Adipocyte (in vitro differentiated cells): ENCODE data around the gene MOBP.
"Not testable (repeated sequence)": the region's sequence is repeated elsewhere in the genome, so short reads cannot be mapped to it uniquely, and the experiment has no call there.

Source experiments
- DNase-seq: peaks from one replicate; pipeline ENCODE4 v3.0.0-alpha.2; 2015; ENCODE audit warnings: low read depth
- H3K27me3 ChIP-seq: replicated peaks from 2 replicates; pipeline ENCODE4 v1.7.0; 2013; ENCODE audit warnings: mild to moderate bottlenecking, low read length, moderate library complexity; ENCODE audit not compliant: control insufficient read depth, insufficient read depth
- H3K36me3 ChIP-seq: 2 replicates; pipeline ENCODE4 v1.7.0; 2013; ENCODE audit warnings: low read length, mild to moderate bottlenecking, moderate library complexity; ENCODE audit not compliant: control insufficient read depth, insufficient read depth, severe bottlenecking
- H3K4me1 ChIP-seq: 2 replicates; pipeline ENCODE4 v1.7.0; 2013; ENCODE audit warnings: mild to moderate bottlenecking, low read length, moderate library complexity; ENCODE audit not compliant: control insufficient read depth, insufficient read depth
- H3K4me3 ChIP-seq: 2 replicates; pipeline ENCODE4 v1.7.0; 2013; ENCODE audit warnings: mild to moderate bottlenecking, low read length, moderate library complexity
- H3K9ac ChIP-seq: 2 replicates; pipeline ENCODE4 v1.7.0; 2013; ENCODE audit warnings: mild to moderate bottlenecking, low read length, moderate library complexity
- H3K9me3 ChIP-seq: 2 replicates; pipeline ENCODE4 v1.7.0; 2013; ENCODE audit warnings: mild to moderate bottlenecking, low read length, moderate library complexity; ENCODE audit not compliant: control insufficient read depth

The MOBP gene, protein sequence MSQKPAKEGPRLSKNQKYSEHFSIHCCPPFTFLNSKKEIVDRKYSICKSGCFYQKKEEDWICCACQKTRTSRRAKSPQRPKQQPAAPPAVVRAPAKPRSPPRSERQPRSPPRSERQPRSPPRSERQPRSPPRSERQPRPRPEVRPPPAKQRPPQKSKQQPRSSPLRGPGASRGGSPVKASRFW

GRCh38 chr3:39467394-39468107 lies at the start of gene MOBP:
TSS of gene MOBP (plus strand) at chr3:39467680. CDS start at chr3:39502070, 34,390 bp downstream.
- DNase-seq: no peak
- Histone ChIP-seq H3K4me3 (no peak within 1 kb of the TSS), H3K4me1 (no peaks in the 10 kb centered on the region), H3K27me3 (peaks cover 6% of the 10 kb centered on the region), H3K9me3 (no peaks in the 10 kb centered on the region), H3K36me3 (no peaks in the 10 kb centered on the region), H3K9ac (no peak within 1 kb of the TSS)

DNA sequence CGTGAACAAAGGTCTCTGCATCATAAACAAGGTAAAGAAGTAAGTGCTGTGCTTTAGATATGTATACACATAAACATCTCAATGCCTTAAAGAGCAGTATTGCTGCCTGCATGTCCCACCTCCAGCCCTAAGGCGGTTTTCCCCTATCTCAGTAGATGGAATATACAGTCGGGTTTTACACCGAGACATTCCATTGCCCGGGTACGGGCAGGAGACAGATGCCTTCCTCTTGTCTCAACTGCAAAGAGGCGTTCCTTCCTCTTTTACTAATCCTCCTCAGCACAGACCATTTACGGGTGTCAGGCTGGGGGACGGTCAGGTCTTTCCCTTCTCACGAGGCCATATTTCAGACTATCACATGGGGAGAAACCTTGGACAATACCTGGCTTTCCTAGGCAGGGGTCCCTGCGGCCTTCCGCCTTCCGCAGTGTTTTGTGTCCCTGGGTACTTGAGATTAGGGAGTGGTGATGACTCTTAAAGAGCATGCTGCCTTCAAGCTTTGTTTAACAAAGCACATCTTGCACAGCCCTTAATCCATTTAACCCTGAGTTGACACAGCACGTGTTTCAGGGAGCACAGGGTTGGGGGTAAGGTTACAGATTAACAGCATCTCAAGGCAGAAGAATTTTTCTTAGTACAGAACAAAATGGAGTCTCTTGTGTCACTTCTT lies 48.8 kb upstream of the MOBP start:
- not testable (repeated sequence) for DNase-seq, H3K36me3 ChIP-seq, H3K4me1 ChIP-seq, H3K9me3 ChIP-seq, H3K4me3 ChIP-seq, H3K9ac ChIP-seq, H3K27me3 ChIP-seq

DNA sequence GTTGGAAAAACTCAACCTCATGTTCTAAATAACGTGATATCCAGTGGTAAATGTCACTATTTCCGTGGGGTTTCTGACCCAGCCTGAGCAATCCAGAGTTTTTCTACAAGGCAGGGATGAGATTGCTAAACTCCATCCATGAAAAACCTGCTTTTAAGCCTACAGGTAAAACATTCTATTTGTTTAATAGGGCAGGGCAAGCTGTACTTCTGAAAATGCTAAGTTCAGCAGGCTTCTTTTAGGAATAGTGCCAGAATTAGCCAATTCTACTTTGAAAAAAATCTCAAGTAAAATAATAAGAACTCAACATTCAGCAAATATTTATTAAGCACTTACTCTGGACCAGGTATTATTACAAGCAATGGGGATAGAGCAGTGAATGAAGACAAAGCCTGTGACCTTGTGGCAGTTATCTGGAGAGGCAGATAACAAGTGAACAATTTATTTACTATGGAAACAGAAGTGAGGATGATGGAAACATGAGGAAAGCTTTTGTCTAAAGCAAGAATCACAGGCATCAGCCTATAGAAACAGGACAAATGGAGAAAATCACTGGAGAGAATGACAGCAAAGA lies 47.7 kb upstream of the MOBP start:
- no peaks in the 10 kb centered on the region for H3K36me3 ChIP-seq
- H3K27me3 ChIP-seq: no peaks in the 10 kb centered on the region
- H3K4me3 ChIP-seq: no peak overlapping the region
- DNase-seq: no peak
- no peak overlapping the region for H3K9ac ChIP-seq
- no peaks in the 10 kb centered on the region for H3K4me1 ChIP-seq
- H3K9me3 ChIP-seq: no peaks in the 10 kb centered on the region

DNA sequence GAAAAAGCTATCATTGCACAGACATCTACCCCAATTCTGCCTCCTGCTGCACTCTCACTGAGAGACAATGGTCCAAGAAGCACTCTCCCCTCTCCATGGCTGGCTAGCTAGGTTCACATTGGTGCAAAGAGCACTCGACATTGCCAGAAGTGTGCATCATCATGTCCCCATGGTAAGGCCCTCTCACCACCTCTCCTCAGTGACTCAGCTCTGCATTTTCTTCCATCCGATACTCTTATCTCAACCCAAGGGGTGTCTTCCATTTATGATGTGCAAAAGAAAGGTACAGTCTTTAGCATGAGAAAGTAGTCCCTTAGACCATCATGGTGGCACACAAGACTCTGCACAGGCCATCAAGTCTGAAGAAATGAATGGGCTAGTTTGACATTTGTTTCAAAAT lies 46.9 kb upstream of the MOBP start:
- Histone ChIP-seq H3K9ac (no peak overlapping the region), H3K36me3 (no peaks in the 10 kb centered on the region), H3K9me3 (no peaks in the 10 kb centered on the region), H3K27me3 (no peaks in the 10 kb centered on the region), H3K4me1 (no peaks in the 10 kb centered on the region), H3K4me3 (no peak overlapping the region)
- no peak for DNase-seq

- Histone ChIP-seq H3K9me3 (no peaks in the 10 kb centered on the region), H3K4me1 (no peaks in the 10 kb centered on the region), H3K4me3 (no peak overlapping the region), H3K27me3 (no peaks in the 10 kb centered on the region), H3K36me3 (no peaks in the 10 kb centered on the region), H3K9ac (no peak overlapping the region)
- no peak for DNase-seq
These were observed 44.0 kb upstream of the MOBP start for GRCh38 chr3:39423436-39423970.

DNA sequence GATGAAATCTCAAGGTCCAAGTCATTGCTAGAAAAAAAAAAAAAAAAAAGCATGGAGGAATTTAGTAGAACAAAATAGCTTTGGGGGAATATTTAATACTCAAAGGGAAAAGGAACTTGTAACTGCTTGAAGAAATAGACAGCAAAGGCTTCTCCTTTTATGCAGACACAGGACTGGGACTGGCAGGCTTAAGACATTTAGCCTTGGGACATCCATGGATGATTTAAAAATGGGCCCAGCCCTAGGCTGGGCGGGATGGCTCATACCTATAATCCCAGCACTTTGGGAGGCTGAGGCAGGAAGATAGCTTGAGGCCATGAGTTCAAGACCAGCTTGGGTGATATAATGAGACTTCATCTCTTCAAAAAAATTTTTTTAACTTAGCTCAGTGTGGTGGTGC lies 41.2 kb upstream of the MOBP start:
- H3K27me3 ChIP-seq: no peaks in the 10 kb centered on the region
- no peaks in the 10 kb centered on the region for H3K4me1 ChIP-seq
- H3K36me3 ChIP-seq: no peaks in the 10 kb centered on the region
- no peaks in the 10 kb centered on the region for H3K9me3 ChIP-seq
- no peak overlapping the region for H3K4me3 ChIP-seq
- no peak overlapping the region for H3K9ac ChIP-seq
- peak; percentile 34 for DNase-seq

DNA sequence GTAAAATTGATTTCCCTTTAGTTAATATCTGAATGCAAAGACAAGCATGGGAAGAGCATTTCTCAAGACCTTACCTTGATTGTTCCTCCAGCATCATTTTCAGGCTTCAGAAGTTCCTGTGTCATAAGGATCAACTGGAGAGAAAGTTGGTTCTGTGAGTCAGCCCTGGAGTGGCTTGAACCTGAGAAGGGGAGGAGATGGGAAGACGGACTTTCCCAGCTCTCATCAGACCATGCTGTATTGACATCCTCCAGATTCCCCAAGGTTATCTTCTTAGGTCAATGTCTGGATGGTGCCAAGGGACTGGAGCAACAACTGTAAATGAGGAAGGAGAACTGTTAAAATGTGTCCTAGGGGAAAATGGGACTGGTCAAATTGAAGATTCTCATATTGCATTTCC lies 40.0 kb upstream of the MOBP start:
- Histone ChIP-seq H3K9ac (no peak overlapping the region), H3K27me3 (no peaks in the 10 kb centered on the region), H3K36me3 (no peaks in the 10 kb centered on the region), H3K4me3 (no peak overlapping the region), H3K9me3 (no peaks in the 10 kb centered on the region), H3K4me1 (no peaks in the 10 kb centered on the region)
- no peak for DNase-seq

GRCh38 chr3:39428745-39429201 lies 38.7 kb upstream of the MOBP start:
- Histone ChIP-seq H3K36me3 (no peaks in the 10 kb centered on the region), H3K4me1 (peaks cover 6% of the 10 kb centered on the region), H3K4me3 (no peak overlapping the region), H3K9ac (no peak overlapping the region), H3K9me3 (no peaks in the 10 kb centered on the region), H3K27me3 (no peaks in the 10 kb centered on the region)
- no peak for DNase-seq

GRCh38 chr3:39429466-39429865 lies 38.0 kb upstream of the MOBP start:
- no peaks in the 10 kb centered on the region for H3K9me3 ChIP-seq
- no peak for DNase-seq
- H3K4me1 ChIP-seq: peaks cover 12% of the 10 kb centered on the region
- H3K36me3 ChIP-seq: no peaks in the 10 kb centered on the region
- no peaks in the 10 kb centered on the region for H3K27me3 ChIP-seq
- H3K4me3 ChIP-seq: no peak overlapping the region
- H3K9ac ChIP-seq: no peak overlapping the region

- no peaks in the 10 kb centered on the region for H3K9me3 ChIP-seq
- peaks cover 12% of the 10 kb centered on the region for H3K4me1 ChIP-seq
- no peak overlapping the region for H3K4me3 ChIP-seq
- no peak overlapping the region for H3K9ac ChIP-seq
- no peak for DNase-seq
- H3K36me3 ChIP-seq: no peaks in the 10 kb centered on the region
- no peaks in the 10 kb centered on the region for H3K27me3 ChIP-seq
These were observed 35.1 kb upstream of the MOBP start for GRCh38 chr3:39432342-39432741.

GRCh38 chr3:39433642-39434041 lies 33.8 kb upstream of the MOBP start:
- peak; percentile 61 for DNase-seq
- no peaks in the 10 kb centered on the region for H3K36me3 ChIP-seq
- no peaks in the 10 kb centered on the region for H3K9me3 ChIP-seq
- H3K4me1 ChIP-seq: peaks cover 12% of the 10 kb centered on the region
- no peaks in the 10 kb centered on the region for H3K27me3 ChIP-seq
- peak overlapping the region; percentile 21 for H3K9ac ChIP-seq
- H3K4me3 ChIP-seq: peak overlapping the region; percentile 31
